ENCODE measurements around the gene CHST6.
"Not testable (repeated sequence)": the region's sequence is repeated elsewhere in the genome, so short reads cannot be mapped to it uniquely, and the experiment has no call there.

CHST6 gene

GRCh38 chr16:75459691-75460090, 35.5 kb downstream of the CHST6 start:
- TF ChIP-seq, protein P1, sequence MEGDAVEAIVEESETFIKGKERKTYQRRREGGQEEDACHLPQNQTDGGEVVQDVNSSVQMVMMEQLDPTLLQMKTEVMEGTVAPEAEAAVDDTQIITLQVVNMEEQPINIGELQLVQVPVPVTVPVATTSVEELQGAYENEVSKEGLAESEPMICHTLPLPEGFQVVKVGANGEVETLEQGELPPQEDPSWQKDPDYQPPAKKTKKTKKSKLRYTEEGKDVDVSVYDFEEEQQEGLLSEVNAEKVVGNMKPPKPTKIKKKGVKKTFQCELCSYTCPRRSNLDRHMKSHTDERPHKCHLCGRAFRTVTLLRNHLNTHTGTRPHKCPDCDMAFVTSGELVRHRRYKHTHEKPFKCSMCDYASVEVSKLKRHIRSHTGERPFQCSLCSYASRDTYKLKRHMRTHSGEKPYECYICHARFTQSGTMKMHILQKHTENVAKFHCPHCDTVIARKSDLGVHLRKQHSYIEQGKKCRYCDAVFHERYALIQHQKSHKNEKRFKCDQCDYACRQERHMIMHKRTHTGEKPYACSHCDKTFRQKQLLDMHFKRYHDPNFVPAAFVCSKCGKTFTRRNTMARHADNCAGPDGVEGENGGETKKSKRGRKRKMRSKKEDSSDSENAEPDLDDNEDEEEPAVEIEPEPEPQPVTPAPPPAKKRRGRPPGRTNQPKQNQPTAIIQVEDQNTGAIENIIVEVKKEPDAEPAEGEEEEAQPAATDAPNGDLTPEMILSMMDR (IDR thresholded peaks at IDR 0.05; ENCODE audit: low read depth, low read length), result no peak
- H3K4me3 ChIP-seq (ENCODE audit: low read depth, low read length), result no peak overlapping the region

- no peak overlapping the region for H3K4me3 ChIP-seq (ENCODE audit: low read depth, low read length)
- TF ChIP-seq, protein P1 (IDR thresholded peaks at IDR 0.05; ENCODE audit: low read depth, low read length), result no peak
Observed at GRCh38 chr16:75458439-75458838, 36.8 kb downstream of the CHST6 start.

DNA sequence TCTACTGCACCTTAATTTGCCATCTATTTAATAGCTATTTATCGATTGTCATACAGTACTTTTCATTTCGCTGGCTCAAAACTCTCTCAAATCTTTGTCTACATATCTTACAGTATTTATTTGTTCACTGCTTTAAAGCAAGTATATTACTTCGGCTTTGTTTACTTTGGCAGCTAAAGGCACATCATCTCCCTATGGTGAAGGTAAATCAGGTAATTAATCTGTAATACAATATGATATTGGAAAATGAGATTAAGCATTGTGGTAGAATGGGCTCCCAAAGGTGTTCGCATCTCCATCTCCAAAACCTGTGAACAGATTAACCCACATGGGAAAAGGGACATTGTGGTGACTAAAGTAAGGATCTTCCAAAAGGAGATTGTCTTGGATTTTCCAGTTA, 37.2 kb downstream of the CHST6 start:
- no peak overlapping the region for H3K4me3 ChIP-seq (ENCODE audit: low read depth, low read length)
- TF ChIP-seq, protein P1 (IDR thresholded peaks at IDR 0.05; ENCODE audit: low read depth, low read length), result no peak

GRCh38 chr16:75457485-75458021, 37.7 kb downstream of the CHST6 start:
- H3K4me3 ChIP-seq (ENCODE audit: low read depth, low read length), result no peak overlapping the region
- TF ChIP-seq, protein P1 (IDR thresholded peaks at IDR 0.05; ENCODE audit: low read depth, low read length), result no peak

DNA sequence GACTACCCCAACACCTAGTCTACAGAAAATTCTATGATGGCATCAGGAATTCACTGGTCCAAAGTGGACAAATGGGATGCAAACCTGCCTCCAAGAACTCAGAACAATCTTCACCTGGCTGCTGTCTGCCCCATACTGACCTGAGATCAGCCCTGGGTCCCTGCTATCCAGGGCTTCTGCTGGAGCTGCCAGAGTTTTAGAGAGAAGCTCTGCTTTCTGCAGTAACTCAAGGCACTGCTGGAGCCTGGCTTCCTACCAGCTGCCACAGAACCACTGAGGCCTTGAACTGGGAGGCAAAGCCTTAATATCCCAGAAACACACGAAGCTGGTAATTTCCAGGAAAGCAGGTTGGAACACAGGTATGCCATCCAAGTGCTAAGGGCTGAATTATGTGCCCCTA, 38.3 kb downstream of the CHST6 start:
- TF ChIP-seq, protein P1 (IDR thresholded peaks at IDR 0.05; ENCODE audit: low read depth, low read length), result no peak
- no peak overlapping the region for H3K4me3 ChIP-seq (ENCODE audit: low read depth, low read length)

DNA sequence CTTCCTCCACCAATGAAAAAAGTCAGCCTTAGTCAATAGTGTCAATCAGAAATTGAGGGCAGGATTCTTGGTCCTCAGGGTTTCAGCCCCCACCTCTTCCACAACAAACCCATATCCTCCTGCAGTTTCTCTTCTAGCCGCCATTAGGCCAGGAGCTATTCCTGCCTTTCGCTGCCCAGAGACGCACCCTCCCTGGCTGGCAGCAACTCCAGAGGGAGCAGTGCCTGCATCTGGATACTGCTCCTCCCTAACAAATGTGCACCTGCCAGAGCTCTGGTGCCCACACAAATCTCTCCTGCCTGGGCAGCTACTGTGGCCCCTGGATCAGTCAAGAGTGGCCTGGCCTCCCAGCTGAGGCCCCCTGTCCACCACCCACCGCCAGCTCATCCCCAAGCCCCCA, 38.8 kb downstream of the CHST6 start:
- H3K4me3 ChIP-seq (ENCODE audit: low read depth, low read length), result not testable (repeated sequence)

- TF ChIP-seq, protein P1 (IDR thresholded peaks at IDR 0.05; ENCODE audit: low read depth, low read length), result no peak
- no peak overlapping the region for H3K4me3 ChIP-seq (ENCODE audit: low read depth, low read length)
Observed at GRCh38 chr16:75455677-75456076, 39.6 kb downstream of the CHST6 start.
